Mesothelial cell of epicardium (in vitro differentiated cells): ENCODE results near the gene LRRC10. TPM values are rescaled to one million over a fixed set of nuclear protein-coding genes. Genes with fewer than 3 reads are reported as not detected.
A peak's percentile ranks its signal among the peaks of the same experiment; 100 is the strongest.

Experiments
- DNase-seq, 2 experiments: peaks; one replicate each; pipeline ENCODE4 v3.0.0; 2021; ENCODE audit warnings: low spot score in 2 of 2; ENCODE audit not compliant: unreplicated experiment in 2 of 2
- H3K27ac Mint-ChIP-seq: 2 replicates; pipeline ENCODE4 v1.8.0; 2021; ENCODE audit warnings: mixed read lengths
- H3K27me3 Mint-ChIP-seq: 2 replicates; pipeline ENCODE4 v1.8.0; 2021; ENCODE audit warnings: low read depth, mixed read lengths
- H3K36me3 Mint-ChIP-seq: 2 replicates; pipeline ENCODE4 v1.8.0; 2021; ENCODE audit warnings: mixed read lengths
- H3K4me1 Mint-ChIP-seq: 2 replicates; pipeline ENCODE4 v1.8.0; 2021; ENCODE audit warnings: mixed read lengths
- H3K4me3 Mint-ChIP-seq: 2 replicates; pipeline ENCODE4 v1.8.0; 2021; ENCODE audit warnings: mild to moderate bottlenecking, moderate library complexity, mixed read lengths
- H3K9me3 Mint-ChIP-seq: 2 replicates; pipeline ENCODE4 v1.8.0; 2021; ENCODE audit warnings: mixed read lengths
- total RNA-seq: library from RNA; stranded (reverse); gene quantifications from 3 replicates; pipeline ENCODE4 v1.2.1, GENCODE V29; 2021
- TF ChIP-seq, protein P1 (sequence below): fragments of 200-600 bp; sonication (generic); IDR thresholded peaks from one replicate; pipeline ENCODE4 v1.5.0; 2021; ENCODE audit warnings: antibody characterized with exemption; ENCODE audit not compliant: unreplicated experiment

LRRC10 gene
- total RNA-seq, 1 donor from 2014 or later, result not detected

GRCh38 chr12:69588527-69588926, 22.2 kb downstream of the LRRC10 start:
- DNase-seq, result no peak
- Mint-ChIP-seq H3K27ac (no peak overlapping the region), H3K36me3 (peaks cover 34% of the 10 kb centered on the region), H3K9me3 (no peaks in the 10 kb centered on the region), H3K4me1 (peaks cover 8% of the 10 kb centered on the region), H3K27me3 (no peaks in the 10 kb centered on the region), H3K4me3 (no peak overlapping the region)
- TF ChIP-seq, protein P1, sequence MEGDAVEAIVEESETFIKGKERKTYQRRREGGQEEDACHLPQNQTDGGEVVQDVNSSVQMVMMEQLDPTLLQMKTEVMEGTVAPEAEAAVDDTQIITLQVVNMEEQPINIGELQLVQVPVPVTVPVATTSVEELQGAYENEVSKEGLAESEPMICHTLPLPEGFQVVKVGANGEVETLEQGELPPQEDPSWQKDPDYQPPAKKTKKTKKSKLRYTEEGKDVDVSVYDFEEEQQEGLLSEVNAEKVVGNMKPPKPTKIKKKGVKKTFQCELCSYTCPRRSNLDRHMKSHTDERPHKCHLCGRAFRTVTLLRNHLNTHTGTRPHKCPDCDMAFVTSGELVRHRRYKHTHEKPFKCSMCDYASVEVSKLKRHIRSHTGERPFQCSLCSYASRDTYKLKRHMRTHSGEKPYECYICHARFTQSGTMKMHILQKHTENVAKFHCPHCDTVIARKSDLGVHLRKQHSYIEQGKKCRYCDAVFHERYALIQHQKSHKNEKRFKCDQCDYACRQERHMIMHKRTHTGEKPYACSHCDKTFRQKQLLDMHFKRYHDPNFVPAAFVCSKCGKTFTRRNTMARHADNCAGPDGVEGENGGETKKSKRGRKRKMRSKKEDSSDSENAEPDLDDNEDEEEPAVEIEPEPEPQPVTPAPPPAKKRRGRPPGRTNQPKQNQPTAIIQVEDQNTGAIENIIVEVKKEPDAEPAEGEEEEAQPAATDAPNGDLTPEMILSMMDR, result no peak

DNA sequence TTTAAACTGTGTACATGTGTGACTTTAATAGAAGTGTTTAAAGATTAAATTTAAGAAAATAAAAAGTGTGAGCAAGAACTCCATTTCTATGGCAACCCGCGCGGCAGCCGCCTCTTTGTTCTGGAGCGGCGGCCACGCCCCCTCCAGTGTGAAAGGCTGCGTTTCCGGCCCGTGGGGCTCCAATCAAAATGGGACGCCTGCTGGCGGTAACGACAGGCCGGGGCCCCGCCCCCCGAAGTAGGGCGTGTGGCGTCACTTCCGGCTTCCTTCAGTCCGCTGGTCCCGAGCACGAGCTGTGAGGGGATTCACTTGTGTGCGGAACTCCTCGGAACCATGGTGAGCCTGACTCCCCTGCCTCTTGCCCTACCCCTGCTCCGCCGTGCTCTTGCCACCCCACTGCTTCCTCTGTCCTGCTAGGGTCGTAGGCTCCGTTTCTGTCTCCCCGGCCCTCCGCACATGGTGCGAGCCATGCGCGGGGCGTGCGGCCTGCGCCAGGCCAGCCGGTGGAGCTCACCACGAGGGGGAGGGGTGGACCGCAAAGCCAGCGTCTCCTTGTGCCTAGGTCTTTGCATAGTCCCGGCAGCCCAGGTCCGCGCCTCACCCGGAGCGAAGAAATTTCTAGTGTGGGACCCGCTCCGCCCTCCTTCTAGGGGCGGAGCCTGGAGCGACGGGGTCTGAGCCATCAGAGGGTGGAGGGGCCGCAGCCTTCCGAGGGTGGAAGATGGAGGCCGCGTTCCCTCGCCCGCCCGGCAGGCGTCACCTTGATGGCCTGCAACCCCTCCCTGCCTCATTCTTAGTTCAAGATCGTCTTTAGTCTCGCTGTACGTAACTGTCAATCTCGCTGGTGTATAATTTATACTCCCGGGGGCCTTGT, 25.3 kb downstream of the LRRC10 start, which contains the start of gene CCT2:
Gene CCT2, plus strand, starts transcription at position 271 of the 874 bp plus-strand sequence. Its CDS starts 63 bp downstream, at position 334.
- peak; percentile 95 to 96 for DNase-seq
- Mint-ChIP-seq H3K27ac (peak within 1 kb of the TSS; percentile 97), H3K4me1 (peaks cover 8% of the 10 kb centered on the region), H3K27me3 (no peaks in the 10 kb centered on the region), H3K4me3 (peak within 1 kb of the TSS; percentile 96), H3K9me3 (no peaks in the 10 kb centered on the region), H3K36me3 (peaks cover 19% of the 10 kb centered on the region)
- TF ChIP-seq, protein P1, result no peak

DNA sequence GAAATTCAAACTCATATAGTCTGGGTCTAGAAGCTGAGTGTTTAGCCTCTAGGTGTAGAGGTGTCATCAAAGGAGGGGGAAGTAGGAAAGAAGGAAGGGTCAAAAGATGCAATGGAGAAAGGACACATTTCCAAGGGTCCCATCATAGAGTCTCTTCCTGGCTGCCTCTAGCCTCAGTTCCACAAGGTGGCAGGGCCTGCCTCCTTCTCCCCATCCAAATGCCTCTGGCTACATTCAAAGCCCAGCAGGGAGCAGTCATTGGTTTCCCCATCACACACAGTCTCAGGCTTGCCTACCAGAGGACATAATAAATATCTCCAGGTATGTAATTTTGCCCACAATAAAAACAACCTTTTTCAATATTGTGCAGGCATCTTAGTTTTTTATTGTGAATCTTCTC, 27.5 kb downstream of the LRRC10 start:
- DNase-seq, result no peak
- Mint-ChIP-seq H3K4me3 (no peak overlapping the region), H3K27ac (peak overlapping the region; percentile 53), H3K27me3 (no peaks in the 10 kb centered on the region), H3K36me3 (peaks cover 4% of the 10 kb centered on the region), H3K4me1 (peaks cover 8% of the 10 kb centered on the region), H3K9me3 (no peaks in the 10 kb centered on the region)
- TF ChIP-seq, protein P1, result no peak

DNA sequence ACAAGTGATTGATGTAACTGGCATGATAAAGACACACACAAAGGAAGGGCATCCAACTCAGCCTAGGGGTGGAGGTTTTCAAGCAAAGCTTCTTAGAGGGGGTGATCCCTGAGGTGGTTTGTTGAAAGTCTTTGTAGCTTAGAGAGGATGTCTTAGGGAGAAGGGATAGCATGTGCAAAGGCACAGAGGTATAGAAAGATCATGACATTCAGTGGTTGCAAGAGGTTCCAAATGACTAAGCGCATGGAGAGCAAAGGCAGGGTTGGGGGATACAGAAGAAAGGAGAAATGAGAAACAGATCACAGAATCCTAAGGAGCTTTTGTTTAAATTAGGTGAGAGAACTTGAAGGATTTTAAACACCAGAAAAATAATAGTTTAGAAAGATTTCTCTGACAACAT, 30.6 kb downstream of the LRRC10 start:
- no peak overlapping the region for H3K4me3 Mint-ChIP-seq
- H3K4me1 Mint-ChIP-seq, result no peaks in the 10 kb centered on the region
- TF ChIP-seq, protein P1, result no peak
- no peaks in the 10 kb centered on the region for H3K9me3 Mint-ChIP-seq
- H3K27me3 Mint-ChIP-seq, result no peaks in the 10 kb centered on the region
- H3K36me3 Mint-ChIP-seq, result no peaks in the 10 kb centered on the region
- DNase-seq, result no peak
- H3K27ac Mint-ChIP-seq, result no peak overlapping the region

DNA sequence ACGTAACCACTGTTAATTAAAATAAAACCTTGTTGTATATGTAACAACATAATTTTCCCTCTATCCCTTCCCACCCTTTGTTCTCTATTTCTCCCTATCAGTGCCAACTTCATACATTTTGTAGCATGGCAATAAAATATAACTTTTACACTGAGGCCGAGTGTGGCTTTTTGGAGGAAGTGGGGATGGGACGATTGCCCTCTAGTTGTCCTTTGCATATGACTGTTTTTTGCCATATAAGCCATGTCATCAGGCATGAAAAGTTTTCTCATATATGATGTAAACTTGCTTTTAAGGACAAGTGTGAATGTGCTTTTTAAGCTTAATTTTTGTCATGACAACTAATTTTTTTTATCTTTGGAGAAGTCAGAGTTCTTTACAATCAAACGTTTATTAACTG, 31.7 kb downstream of the LRRC10 start:
- no peak for DNase-seq
- Mint-ChIP-seq H3K4me3 (no peak overlapping the region), H3K36me3 (peaks cover 9% of the 10 kb centered on the region), H3K27me3 (no peaks in the 10 kb centered on the region), H3K9me3 (no peaks in the 10 kb centered on the region), H3K27ac (no peak overlapping the region), H3K4me1 (no peaks in the 10 kb centered on the region)
- TF ChIP-seq, protein P1, result no peak
